ENCODE results near the gene EMC10.
A peak's percentile ranks its signal among the peaks of the same experiment; 100 is the strongest.

The EMC10 gene

GRCh38 chr19:50500060-50500752 is 23.9 kb downstream of the EMC10 start:
- no peak for DNase-seq

- DNase-seq: no peak
These were observed 24.4 kb downstream of the EMC10 start for GRCh38 chr19:50500753-50501151.

- no peak for DNase-seq
These were observed 24.9 kb downstream of the EMC10 start for GRCh38 chr19:50501186-50501567.

- DNase-seq: no peak
These were observed 25.5 kb downstream of the EMC10 start for GRCh38 chr19:50501568-50502475.

GRCh38 chr19:50505856-50506611 is 29.7 kb downstream of the EMC10 start:
- DNase-seq: no peak

- DNase-seq: no peak
These were observed 30.4 kb downstream of the EMC10 start for GRCh38 chr19:50506700-50507099.

GRCh38 chr19:50507376-50507775 is 31.1 kb downstream of the EMC10 start:
- DNase-seq: no peak

GRCh38 chr19:50508843-50509190 is 32.5 kb downstream of the EMC10 start:
- DNase-seq: no peak

GRCh38 chr19:50509366-50509765 is 33.1 kb downstream of the EMC10 start:
- no peak for DNase-seq

- no peak for DNase-seq
These were observed 33.9 kb downstream of the EMC10 start for GRCh38 chr19:50510121-50510670.

GRCh38 chr19:50510700-50511068 is 34.4 kb downstream of the EMC10 start:
- no peak for DNase-seq

- DNase-seq: peak; percentile 97
These were observed 34.9 kb downstream of the EMC10 start, which contains the start of gene JOSD2 for GRCh38 chr19:50511069-50511822. Gene JOSD2 (minus strand): TSS chr19:50511191. CDS start chr19:50510431, 760 bp downstream.

GRCh38 chr19:50512112-50512998 is 36.0 kb downstream of the EMC10 start:
- DNase-seq: no peak

GRCh38 chr19:50512999-50513745 is 36.9 kb downstream of the EMC10 start:
- no peak for DNase-seq

- DNase-seq: no peak
These were observed 37.5 kb downstream of the EMC10 start, which contains the start of gene ASPDH for GRCh38 chr19:50513746-50514345. Gene ASPDH (minus strand): TSS chr19:50513913. CDS start chr19:50513823, 90 bp downstream.

GRCh38 chr19:50514346-50515167 is 38.2 kb downstream of the EMC10 start:
- DNase-seq: no peak

GRCh38 chr19:50515168-50515561 is 38.9 kb downstream of the EMC10 start:
- DNase-seq: no peak

- DNase-seq: no peak
These were observed 40.1 kb downstream of the EMC10 start for GRCh38 chr19:50516456-50516855.
